HUES64 (cell line): Measurements from ENCODE around the gene CNP. TPM values are rescaled to one million over a fixed set of nuclear protein-coding genes. Genes with fewer than 3 reads are reported as not detected.

Experiments used
- H3K27ac ChIP-seq: 2 replicates; pipeline ENCODE4 v1.7.0; 2013; ENCODE audit warnings: low read depth, low read length, inconsistent platforms
- H3K27me3 ChIP-seq: 2 replicates; pipeline ENCODE4 v1.6.1; 2013; ENCODE audit warnings: mild to moderate bottlenecking, low read length; ENCODE audit not compliant: insufficient read depth
- H3K36me3 ChIP-seq: 2 replicates; pipeline ENCODE4 v1.6.1; 2013; ENCODE audit warnings: mild to moderate bottlenecking, low read length; ENCODE audit not compliant: insufficient read depth
- H3K4me1 ChIP-seq: 2 replicates; pipeline ENCODE4 v1.6.1; 2013; ENCODE audit warnings: mild to moderate bottlenecking, low read length, moderate library complexity; ENCODE audit not compliant: insufficient read depth
- H3K4me3 ChIP-seq: 2 replicates; pipeline ENCODE4 v1.5.1; 2013; ENCODE audit warnings: mild to moderate bottlenecking, low read length, moderate library complexity
- H3K9ac ChIP-seq: 2 replicates; pipeline ENCODE4 v1.6.1; 2013; ENCODE audit warnings: mild to moderate bottlenecking, low read depth, low read length
- H3K9me3 ChIP-seq: 2 replicates; pipeline ENCODE4 v1.6.1; 2013; ENCODE audit warnings: low read depth, low read length; ENCODE audit not compliant: insufficient read depth
- WGBS: fragments of 150-250, 120-280 bp; methylation state at CpG from one replicate; pipeline ENCODE4 v1.1.7; 2013; ENCODE audit warnings: missing lambda C conversion rate; 5-methylcytosine and 5-hydroxymethylcytosine counted together
- polyA plus RNA-seq, 2 experiments: library from polyadenylated mRNA; stranded (reverse); fragments of 50-300 nt; gene quantifications; one replicate each; pipeline ENCODE4 v1.2.3, GENCODE V29; 2013

Gene CNP
- 39.6 TPM for polyA plus RNA-seq (2013, experiment 1 of 2)
- polyA plus RNA-seq (2013, experiment 2 of 2): 43.6 TPM

GRCh38 chr17:41966463-41967140 lies at the start of gene CNP:
Gene CNP (plus strand): TSS chr17:41966795. CDS start chr17:41966885, 90 bp downstream.
- Histone ChIP-seq H3K9me3 (no peaks in the 10 kb centered on the region), H3K27ac (peak within 1 kb of the TSS; percentile 63), H3K27me3 (no peaks in the 10 kb centered on the region), H3K9ac (peak within 1 kb of the TSS; percentile 90), H3K4me3 (peak within 1 kb of the TSS; percentile 82), H3K4me1 (peaks cover 6% of the 10 kb centered on the region; the same call in 1 of the 2 replicates), H3K36me3 (peaks cover 19% of the 10 kb centered on the region)
- under 1% methylated on average over 71 of the region's 71 CpGs for WGBS

- Histone ChIP-seq H3K27ac (no peak overlapping the region), H3K9ac (peak overlapping the region; percentile 97; the same call in 1 of the 2 replicates), H3K4me1 (peaks cover 43% of the 10 kb centered on the region), H3K4me3 (peak overlapping the region; percentile 98), H3K27me3 (no peaks in the 10 kb centered on the region), H3K9me3 (no peaks in the 10 kb centered on the region), H3K36me3 (peaks cover 29% of the 10 kb centered on the region)
- WGBS: 77% methylated on average over 4 of the region's 4 CpGs
Measured at GRCh38 chr17:41917192-41917591, 49.4 kb upstream of the CNP start.

- Histone ChIP-seq H3K36me3 (peaks cover 23% of the 10 kb centered on the region), H3K9ac (peak overlapping the region; percentile 97), H3K4me1 (peaks cover 43% of the 10 kb centered on the region), H3K27ac (peak overlapping the region; percentile 77), H3K9me3 (no peaks in the 10 kb centered on the region), H3K4me3 (peak overlapping the region; percentile 98), H3K27me3 (no peaks in the 10 kb centered on the region)
- 3% methylated on average over 25 of the region's 26 CpGs for WGBS
Measured at GRCh38 chr17:41917679-41918313, 48.8 kb upstream of the CNP start.

- peaks cover 43% of the 10 kb centered on the region for H3K4me1 ChIP-seq
- under 1% methylated on average over 80 of the region's 80 CpGs for WGBS
- H3K27me3 ChIP-seq: no peaks in the 10 kb centered on the region
- H3K9me3 ChIP-seq: no peaks in the 10 kb centered on the region
- peak within 1 kb of the TSS; percentile 98 for H3K4me3 ChIP-seq
- H3K9ac ChIP-seq: peak within 1 kb of the TSS; percentile 97
- peak within 1 kb of the TSS; percentile 83 for H3K27ac ChIP-seq
- H3K36me3 ChIP-seq: peaks cover 16% of the 10 kb centered on the region
Measured at GRCh38 chr17:41918314-41919164, 48.1 kb upstream of the CNP start, which contains the start of gene ACLY. Gene ACLY (minus strand): TSS chr17:41918951. CDS start chr17:41913873, 5,078 bp downstream.

- H3K4me1 ChIP-seq: peaks cover 42% of the 10 kb centered on the region
- H3K27ac ChIP-seq: peak overlapping the region; percentile 83
- H3K9ac ChIP-seq: peak overlapping the region; percentile 85
- WGBS: 1% methylated on average over 33 of the region's 33 CpGs
- H3K27me3 ChIP-seq: no peaks in the 10 kb centered on the region
- H3K36me3 ChIP-seq: peaks cover 8% of the 10 kb centered on the region; the same call in 1 of the 2 replicates
- peak overlapping the region; percentile 73 for H3K4me3 ChIP-seq
- no peaks in the 10 kb centered on the region for H3K9me3 ChIP-seq
Measured at GRCh38 chr17:41919165-41919817, 47.3 kb upstream of the CNP start.

- Histone ChIP-seq H3K9ac (peak overlapping the region; percentile 85; the same call in 1 of the 2 replicates), H3K36me3 (peaks cover 7% of the 10 kb centered on the region; the same call in 1 of the 2 replicates), H3K4me3 (peak overlapping the region; percentile 73), H3K27me3 (no peaks in the 10 kb centered on the region), H3K27ac (peak overlapping the region; percentile 83), H3K4me1 (peaks cover 35% of the 10 kb centered on the region), H3K9me3 (no peaks in the 10 kb centered on the region)
- WGBS: 74% methylated on average over 7 of the region's 7 CpGs
Measured at GRCh38 chr17:41919840-41920579, 46.6 kb upstream of the CNP start.

GRCh38 chr17:41920580-41920955 lies 46.0 kb upstream of the CNP start:
- Histone ChIP-seq H3K27ac (no peak overlapping the region), H3K9me3 (no peaks in the 10 kb centered on the region), H3K4me1 (peaks cover 30% of the 10 kb centered on the region), H3K27me3 (no peaks in the 10 kb centered on the region), H3K9ac (no peak overlapping the region), H3K4me3 (no peak overlapping the region), H3K36me3 (0 out of 2 replicates have a peak, but pooled peaks cover 2% of the 10 kb centered on the region)
- WGBS: 97% methylated on average over 5 of the region's 5 CpGs

- H3K4me1 ChIP-seq: peaks cover 4% of the 10 kb centered on the region; the same call in 1 of the 2 replicates
- H3K36me3 ChIP-seq: no peaks in the 10 kb centered on the region
- no peaks in the 10 kb centered on the region for H3K9me3 ChIP-seq
- H3K9ac ChIP-seq: no peak overlapping the region
- WGBS: 94% methylated on average over 5 of the region's 7 CpGs
- no peak overlapping the region for H3K4me3 ChIP-seq
- H3K27me3 ChIP-seq: no peaks in the 10 kb centered on the region
- H3K27ac ChIP-seq: no peak overlapping the region
Measured at GRCh38 chr17:41925991-41926590, 40.5 kb upstream of the CNP start.

GRCh38 chr17:41928693-41929251 lies 37.8 kb upstream of the CNP start:
- WGBS: 74% methylated on average over 6 of the region's 6 CpGs
- Histone ChIP-seq H3K4me3 (peak overlapping the region; percentile 74; the same call in 1 of the 2 replicates), H3K4me1 (peaks cover 4% of the 10 kb centered on the region; the same call in 1 of the 2 replicates)

More at GRCh38 chr17:41928693-41929251, 37.8 kb upstream of the CNP start:
- Histone ChIP-seq H3K27me3 (no peaks in the 10 kb centered on the region), H3K36me3 (no peaks in the 10 kb centered on the region), H3K27ac (no peak overlapping the region), H3K9ac (no peak overlapping the region), H3K9me3 (no peaks in the 10 kb centered on the region)
